Suppressor macrophage (primary cell): ENCODE results near the gene RFTN1.
A peak's percentile ranks its signal among the peaks of the same experiment; 100 is the strongest.

Experiments used
- DNase-seq, 4 experiments: peaks; one replicate each; pipeline ENCODE4 v3.0.0-alpha.2; 2020 to 2022

The RFTN1 gene

DNA sequence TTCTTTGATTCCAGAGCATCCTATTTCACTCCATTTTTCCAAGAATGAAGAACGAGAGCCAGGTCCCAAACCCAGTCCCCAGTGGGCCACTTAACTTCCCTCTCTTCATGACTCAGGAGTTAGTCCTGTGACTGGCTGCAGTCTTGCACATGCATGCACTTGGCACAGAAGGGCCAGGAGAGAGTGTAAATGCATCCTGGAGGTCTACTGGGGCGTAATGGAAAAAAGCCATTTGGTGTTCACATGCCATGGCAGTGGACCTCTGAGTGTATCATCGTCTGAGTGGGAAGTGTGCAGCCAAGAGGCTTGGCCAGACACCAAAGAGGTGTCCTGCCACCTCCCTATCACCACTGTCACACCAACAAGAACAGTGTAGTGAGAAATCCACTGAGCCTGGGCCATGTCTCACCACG lies 15.1 kb upstream of the RFTN1 start:
- DNase-seq = peak; percentile 35 to 65 (median 58)

DNA sequence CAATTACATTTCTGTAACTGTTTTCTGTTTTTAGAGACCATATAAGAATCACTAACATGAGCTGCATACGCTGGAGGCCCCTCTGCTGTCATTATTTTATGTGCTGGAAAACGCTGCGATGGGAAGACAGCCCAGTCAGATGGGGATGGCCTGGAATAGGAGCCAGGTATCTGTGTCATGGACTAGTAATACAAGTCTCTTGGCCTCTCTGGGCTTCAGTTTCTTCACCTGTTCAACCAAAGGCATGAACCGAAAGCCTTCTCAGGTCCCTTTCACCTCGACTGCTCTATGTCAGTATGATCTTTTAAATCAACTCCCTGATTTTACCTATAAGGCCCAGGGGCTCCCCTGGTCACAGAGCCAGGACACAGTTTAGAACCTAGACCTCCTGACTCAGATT lies 14.6 kb upstream of the RFTN1 start:
- no peak for DNase-seq

DNA sequence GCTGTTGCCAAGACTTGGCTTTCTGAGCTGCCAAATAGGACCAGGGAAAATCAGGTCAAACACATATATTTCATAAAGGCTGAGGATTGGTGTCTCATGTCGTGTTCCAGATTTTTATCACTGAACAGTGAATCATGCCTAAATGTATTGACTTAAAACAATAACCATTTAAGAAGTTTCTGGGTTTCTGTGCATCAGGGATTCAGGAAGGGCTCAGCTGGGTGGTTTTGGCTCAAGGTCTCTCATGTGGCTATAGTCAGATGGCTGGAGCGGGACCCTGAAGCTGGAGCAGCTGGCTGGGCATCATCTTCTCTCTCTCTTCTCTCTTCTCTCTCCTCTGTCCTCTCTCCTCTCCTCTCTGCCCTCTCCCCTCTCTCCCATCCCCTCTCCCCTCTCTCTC lies 10.7 kb upstream of the RFTN1 start:
- DNase-seq = no peak

DNA sequence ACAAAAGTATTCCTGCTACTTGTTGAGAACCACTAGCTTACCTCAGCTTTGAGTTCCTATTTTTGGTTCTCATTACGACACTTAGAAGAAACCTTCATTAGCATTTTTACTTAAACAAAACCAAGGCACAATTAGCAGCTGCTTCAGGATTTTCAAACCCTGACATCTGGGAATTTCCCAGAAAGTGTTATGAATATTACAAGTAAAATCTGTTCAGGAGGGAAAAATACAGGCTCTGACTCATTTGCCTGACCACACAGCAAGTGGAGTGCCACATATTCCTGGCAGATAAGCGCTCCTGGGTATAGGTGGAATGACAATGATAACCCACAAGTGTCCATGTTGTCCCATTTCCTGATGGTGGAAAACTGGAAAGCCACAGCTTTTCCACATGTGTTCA lies 10.3 kb upstream of the RFTN1 start:
- peak in 2 of 4 experiments; percentile 28 to 41 for DNase-seq

GRCh38 chr3:16522834-16523233 lies 9.3 kb upstream of the RFTN1 start:
- DNase-seq = peak; percentile 56 to 84 (median 76)

DNA sequence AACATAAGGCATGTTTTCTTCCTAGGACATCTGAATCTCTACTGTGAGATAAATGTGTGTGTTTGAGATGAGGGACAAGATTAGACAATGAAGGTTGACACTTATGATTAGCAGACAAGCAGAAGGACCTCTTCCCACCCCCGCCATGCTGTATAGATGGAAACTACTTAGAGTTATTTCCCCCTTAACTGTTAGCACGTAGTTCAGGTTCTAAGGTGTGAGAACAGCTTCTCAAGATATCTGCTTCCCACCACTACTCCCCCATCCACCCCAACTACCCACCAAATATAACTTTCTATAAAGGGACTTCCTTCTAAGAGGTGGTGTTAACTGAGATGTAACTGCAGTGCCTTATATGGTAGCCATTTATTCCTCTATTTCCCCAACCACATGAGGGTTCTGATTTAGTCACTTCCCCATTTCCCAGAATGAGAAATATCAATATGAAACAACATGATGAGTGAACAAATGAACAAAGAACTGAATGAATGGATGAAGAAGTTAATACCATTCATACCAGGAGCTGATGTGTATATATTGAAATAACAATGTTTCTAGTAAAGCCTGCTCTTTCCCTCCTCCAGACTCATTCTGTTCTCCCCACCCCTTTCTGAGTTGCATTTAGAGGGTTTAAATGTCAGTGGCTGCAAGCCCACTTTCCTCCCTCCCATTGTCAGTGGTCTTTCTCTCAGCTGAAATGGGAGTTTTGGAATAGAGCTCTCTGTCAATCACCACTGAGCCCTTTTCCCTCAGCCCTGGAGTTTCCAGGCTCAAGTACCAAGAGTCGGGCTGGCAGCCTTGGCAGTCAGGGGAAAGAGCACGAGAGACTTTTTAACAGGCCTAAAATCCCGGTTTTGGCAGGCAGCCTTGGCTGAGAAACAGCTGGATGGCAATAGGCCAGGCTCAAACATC lies 7.7 kb upstream of the RFTN1 start:
- peak in 2 of 4 experiments; percentile 58 to 61 for DNase-seq

GRCh38 chr3:16520241-16520969 lies 6.9 kb upstream of the RFTN1 start:
- DNase-seq = peak in 3 of 4 experiments; percentile 32 to 45 (median 42)

DNA sequence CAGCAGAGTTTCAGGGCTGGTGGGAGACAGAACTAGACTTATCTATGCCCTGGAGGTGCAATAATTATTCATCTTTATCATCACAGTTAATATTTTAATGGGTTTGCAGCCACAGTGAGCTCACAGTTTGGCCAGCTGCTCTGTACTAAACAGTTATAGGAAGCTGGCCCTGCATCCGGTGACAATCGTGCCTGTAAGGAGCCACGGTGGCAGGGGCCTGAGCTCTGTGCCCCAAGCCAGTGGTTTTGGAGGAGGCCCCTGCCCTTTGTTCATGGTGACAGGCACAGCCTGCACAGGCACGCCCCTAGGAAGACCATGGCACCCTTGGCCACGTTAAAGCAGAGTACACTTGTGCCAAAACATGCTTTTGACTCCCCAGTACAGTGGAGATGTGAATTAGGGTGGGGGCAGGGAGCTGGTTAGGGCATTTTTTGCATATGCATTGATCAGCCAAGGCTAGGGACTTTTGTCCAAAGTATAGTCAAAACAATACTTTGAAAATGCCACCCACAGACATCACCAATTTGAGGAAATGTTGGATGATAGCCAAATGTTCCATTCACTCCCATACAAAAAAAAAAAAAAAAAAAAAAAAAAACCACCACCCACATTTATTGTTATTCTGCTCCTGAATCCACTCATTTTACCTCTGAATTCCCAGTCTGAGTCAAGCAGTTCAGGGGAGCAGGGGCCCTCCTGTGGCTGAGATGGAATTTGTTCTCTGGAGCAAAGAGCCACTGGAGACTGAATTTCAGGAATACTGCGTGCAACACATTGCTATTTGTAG lies 3.4 kb upstream of the RFTN1 start:
- no peak for DNase-seq

GRCh38 chr3:16515885-16516420 lies 2.5 kb upstream of the RFTN1 start:
- DNase-seq = peak in 2 of 4 experiments; percentile 43 to 54

DNA sequence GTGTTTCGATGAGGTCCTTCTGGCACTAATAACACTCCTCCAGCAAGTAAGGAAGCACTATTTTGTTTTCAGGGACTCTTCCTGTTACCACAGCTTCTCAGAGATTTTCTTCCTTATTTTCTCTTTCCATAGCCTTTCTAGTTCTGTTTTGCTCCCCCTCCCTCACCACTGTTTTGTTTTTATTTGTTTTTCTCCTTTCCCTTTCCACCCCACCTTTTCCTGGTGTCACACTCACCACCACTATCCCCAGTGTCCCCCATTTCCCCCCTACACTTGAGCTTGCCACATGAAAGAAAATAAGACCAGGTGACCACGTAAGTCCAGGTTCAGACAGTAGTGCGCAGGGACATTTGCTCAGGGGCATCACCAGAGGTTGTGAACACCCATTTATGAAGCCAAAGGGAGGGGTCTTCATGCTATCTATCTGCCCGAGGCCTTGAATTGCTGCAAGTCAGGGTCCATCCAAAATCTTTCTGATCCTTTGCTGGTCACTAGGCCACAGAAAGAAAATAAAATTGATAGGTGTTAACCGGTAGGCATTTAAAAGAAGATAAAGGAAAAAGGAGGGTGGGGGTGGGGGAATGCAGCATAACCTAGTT lies 1.4 kb upstream of the RFTN1 start:
- peak in 3 of 4 experiments; percentile 34 to 61 (median 58) for DNase-seq

DNA sequence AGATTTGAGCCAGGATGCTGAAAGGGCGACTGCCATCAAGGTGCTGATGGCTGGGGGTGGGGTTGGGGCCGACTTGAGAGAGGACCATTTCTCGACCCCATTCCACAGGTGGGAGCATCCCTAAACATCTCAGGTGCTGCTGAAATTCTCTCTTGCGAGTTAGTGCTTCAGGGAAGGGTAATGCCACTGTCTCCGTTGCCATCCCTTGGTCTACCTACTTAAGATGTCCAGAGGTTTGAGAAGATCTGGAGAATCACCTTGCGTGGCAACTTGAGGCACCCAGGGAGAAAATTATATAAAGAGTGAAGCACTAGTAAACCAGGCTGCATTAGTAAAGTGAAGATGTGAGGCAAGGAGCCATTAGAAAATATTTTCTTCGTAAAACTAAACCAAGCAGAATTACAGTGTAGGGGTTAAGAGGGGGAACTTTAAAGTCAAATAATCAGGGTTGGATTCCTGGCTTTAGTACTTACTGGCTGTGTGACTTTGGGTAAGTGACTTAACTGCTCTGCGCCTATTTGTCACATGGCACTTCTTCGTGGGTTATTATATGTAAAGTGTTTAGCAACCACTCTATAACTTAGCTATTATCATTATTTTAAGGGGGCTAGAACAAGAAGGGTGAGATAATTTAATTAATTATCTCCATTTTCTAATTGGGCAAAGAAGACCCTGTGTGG lies 662 bp upstream of the RFTN1 start:
- no peak for DNase-seq

- peak; percentile 50 to 76 (median 60) for DNase-seq
Observed at GRCh38 chr3:16512435-16513140, 911 bp downstream of the RFTN1 start.

GRCh38 chr3:16511681-16512434 lies 1.6 kb downstream of the RFTN1 start:
- peak; percentile 83 to 93 (median 86) for DNase-seq

DNA sequence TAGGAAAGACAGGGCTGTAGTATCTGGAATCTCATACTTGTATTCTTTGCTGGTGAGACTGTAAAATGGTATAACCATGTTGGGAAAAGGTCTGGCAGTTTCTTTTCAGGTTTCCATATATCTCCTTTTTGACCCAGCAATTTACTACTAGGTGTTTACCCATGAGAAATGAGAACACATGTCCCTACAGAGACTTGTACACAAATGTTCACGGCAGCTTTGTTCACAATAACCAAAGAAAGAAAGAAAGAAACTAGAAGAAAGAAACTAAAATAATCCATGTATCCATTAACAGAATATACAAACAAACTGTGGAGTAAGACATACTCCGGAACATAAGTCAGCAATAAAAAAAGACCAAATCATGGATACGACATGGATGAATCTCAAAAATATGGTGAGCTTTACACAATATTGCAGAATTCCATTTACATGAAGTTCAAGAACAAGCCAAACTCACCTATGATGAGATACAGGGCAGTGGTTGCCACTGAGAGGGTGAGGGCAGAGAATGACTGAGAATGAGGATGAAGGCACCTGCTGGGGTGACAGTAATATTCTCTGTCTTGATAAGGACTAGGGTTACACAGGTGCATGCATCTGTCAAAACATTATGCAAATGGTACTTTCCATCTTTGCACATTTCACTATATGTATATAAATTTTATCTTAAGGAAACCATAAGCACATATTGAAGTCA lies 2.7 kb downstream of the RFTN1 start:
- DNase-seq = no peak

DNA sequence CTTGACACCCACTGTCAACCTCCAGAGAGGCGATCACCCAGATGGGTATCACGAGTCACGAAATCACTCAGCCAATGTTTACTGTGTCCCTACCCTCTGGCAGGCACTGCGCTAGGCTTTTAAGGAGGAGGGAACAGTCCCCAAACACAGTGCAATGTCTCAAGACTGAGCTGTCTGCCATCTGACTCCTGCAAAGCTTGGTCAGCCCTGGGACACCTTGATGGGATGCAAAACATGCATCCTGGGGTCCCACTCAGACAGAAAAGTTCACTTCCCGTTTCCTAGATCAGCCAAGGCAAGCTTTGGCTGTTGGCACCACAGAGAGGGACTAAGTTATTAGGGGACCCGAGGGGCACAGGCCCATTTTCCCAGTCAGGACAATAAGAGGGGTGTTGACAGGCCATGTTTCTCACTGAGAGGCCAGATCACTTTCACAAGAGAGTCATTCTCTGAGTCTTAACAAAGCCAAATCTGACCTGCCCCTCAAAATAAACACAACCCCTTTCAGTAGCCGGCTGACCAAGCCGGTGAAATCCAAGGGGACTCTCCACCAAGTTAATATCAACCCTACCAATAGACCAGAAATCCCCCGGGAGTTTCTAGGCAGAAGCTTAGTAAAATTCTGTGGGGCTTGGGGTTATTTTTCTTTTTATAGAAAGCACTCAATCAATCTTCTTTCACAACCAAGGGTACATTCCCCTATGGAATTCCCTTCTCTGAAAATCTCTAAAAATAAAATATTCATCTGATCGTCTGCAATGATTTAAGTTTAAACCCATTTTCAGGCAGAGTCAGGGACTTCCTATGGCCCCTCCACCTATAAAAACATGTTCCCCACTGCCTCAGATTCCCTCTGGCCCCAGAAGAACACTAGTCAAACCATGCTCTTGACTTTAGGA lies 3.5 kb downstream of the RFTN1 start:
- DNase-seq = no peak

GRCh38 chr3:16508591-16508995 lies 4.9 kb downstream of the RFTN1 start:
- DNase-seq = peak in 1 of 4 experiments; percentile 42

- no peak for DNase-seq
Observed at GRCh38 chr3:16508243-16508578, 5.3 kb downstream of the RFTN1 start.

DNA sequence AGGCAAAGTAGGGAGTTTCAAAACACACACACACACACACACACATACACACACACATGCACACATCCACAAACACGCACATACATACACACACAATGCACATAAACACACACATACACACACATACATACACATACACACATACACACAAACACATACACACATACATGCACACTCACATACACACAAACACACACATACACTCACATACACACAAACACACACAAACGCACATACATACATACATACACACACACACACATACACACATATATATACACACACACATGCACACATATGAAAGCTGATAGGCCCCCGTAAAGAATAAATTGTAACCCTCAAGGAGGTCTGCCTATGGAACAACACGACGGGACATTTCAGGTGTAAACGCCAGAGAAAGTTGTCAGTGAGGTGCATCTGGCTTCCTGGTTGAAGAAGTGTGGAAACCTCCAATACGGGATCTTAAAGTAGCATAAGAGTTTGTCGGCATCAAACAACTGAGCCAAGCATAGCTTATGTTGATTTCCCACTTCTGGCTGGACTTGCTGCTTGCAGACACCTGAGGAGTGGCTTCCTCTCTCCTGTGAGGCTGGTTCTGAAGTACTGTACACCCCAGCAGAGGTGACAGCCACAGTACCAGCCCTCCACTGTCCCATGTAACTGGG lies 5.8 kb downstream of the RFTN1 start:
- no peak for DNase-seq
